ENCODE results near the gene MAPRE2. TPM values are rescaled to one million over a fixed set of nuclear protein-coding genes. Genes with fewer than 3 reads are reported as not detected.
A peak's percentile ranks its signal among the peaks of the same experiment; 100 is the strongest.

Gene MAPRE2
- total RNA-seq, 1 experiment from 2014 or later: 29.4 TPM

GRCh38 chr18:35041815-35042387 is 688 bp downstream of the MAPRE2 start:
- no CpG with 5 or more reads among the region's 11 CpGs for WGBS (ENCODE audit: extremely low coverage, insufficient read length, low lambda C conversion rate)
- Histone ChIP-seq H2BK20ac (ENCODE audit: low read depth, low read length, poor library complexity, severe bottlenecking) (no peak overlapping the region), H2BK12ac (ENCODE audit: insufficient read length, low read depth, low read length) (no peak overlapping the region), H4K5ac (ENCODE audit: insufficient read length, low read depth, low read length) (no peak overlapping the region), H3K56ac (ENCODE audit: insufficient read length, low read depth, low read length) (no peak overlapping the region), H3K27ac (ENCODE audit: insufficient read length, low read depth, low read length) (no peak overlapping the region), H3T11ph (ENCODE audit: low read length) (no peak overlapping the region), H2BK120ac (ENCODE audit: low read depth, low read length, poor library complexity, severe bottlenecking) (no peak overlapping the region), H3K18ac (ENCODE audit: insufficient read length, low read depth, low read length) (no peak overlapping the region), H2BK5ac (ENCODE audit: insufficient read length, low read length) (no peak overlapping the region), H2AK5ac (ENCODE audit: insufficient read length, low read length) (no peak overlapping the region), H3K4me2 (ENCODE audit: insufficient read depth, insufficient read length, low read length) (peak overlapping the region; percentile 81), H4K91ac (ENCODE audit: insufficient read length, low read depth, low read length) (no peak overlapping the region), H3K23me2 (ENCODE audit: insufficient read length, low read depth, low read length, poor library complexity, severe bottlenecking) (peaks cover 11% of the 10 kb centered on the region), H3K9ac (ENCODE audit: extremely low read depth, insufficient read length, low read length) (peak overlapping the region; percentile 82), H3K79me2 (ENCODE audit: insufficient read depth, low read length) (peaks cover 5% of the 10 kb centered on the region; the same call in 1 of the 2 replicates), H3K4ac (ENCODE audit: low read depth, low read length) (no peak overlapping the region), H3K9me3 (ENCODE audit: control insufficient read depth, low read depth, low read length) (no peaks in the 10 kb centered on the region), H3K4me1 (ENCODE audit: insufficient read depth, low read length) (no peaks in the 10 kb centered on the region), H4K8ac (replicated peaks; ENCODE audit: insufficient read length, low read depth, low read length) (no peak overlapping the region), H4K20me1 (ENCODE audit: control insufficient read depth, insufficient read depth, insufficient read length) (peaks cover 3% of the 10 kb centered on the region), H3K27me3 (ENCODE audit: insufficient read depth, low read length) (no peaks in the 10 kb centered on the region), H2BK15ac (ENCODE audit: low read depth, low read length) (no peak overlapping the region), H3K23ac (ENCODE audit: insufficient read length, low read depth, low read length) (no peak overlapping the region), H2AFZ (ENCODE audit: low read length) (no peak overlapping the region), H3K79me1 (ENCODE audit: insufficient read depth, low read depth, low read length, poor library complexity, severe bottlenecking) (no peaks in the 10 kb centered on the region), H3K14ac (ENCODE audit: insufficient read depth, low read length) (0 out of 2 replicates have a peak overlapping the region, but pooled peaks have one; percentile 93)
- Mint-ChIP-seq H3K9me3 (no peaks in the 10 kb centered on the region), H3K27me3 (ENCODE audit: low read depth) (no peaks in the 10 kb centered on the region; the same call in 1 of the 2 replicates), H3K4me3 (peak overlapping the region; percentile 94 to 98), H3K36me3 (ENCODE audit: insufficient read depth in 1 of 3, low read depth in 3 of 3) (no peaks in the 10 kb centered on the region), H3K27ac (peak overlapping the region in 2 of 3 experiments; percentile 95 to 99; a peak in 4 of 7 replicates), H3K4me1 (peaks cover 46 to 53% of the 10 kb centered on the region in 2 experiments)
- TF ChIP-seq CTCF (conservative IDR thresholded peaks at IDR 0.05): 0 out of 3 replicates have a peak, but pooled peaks have one; percentile 22
- no peak for DNase-seq

Data from H9 (cell line).